Neural cell (in vitro differentiated cells): ENCODE data around the gene TRIO. TPM values are rescaled to one million over a fixed set of nuclear protein-coding genes. Genes with fewer than 3 reads are reported as not detected.

Experiments
- H2AFZ ChIP-seq: fragments of 200-600, 300-800 bp; sonication (generic), shearing (Covaris generic); 2 replicates; pipeline ENCODE4 v1.6.0; 2014; ENCODE audit warnings: low read depth, mild to moderate bottlenecking, antibody characterized with exemption, low read length, moderate library complexity
- H3F3A ChIP-seq: fragments of 200-600 bp; shearing (Covaris generic); 2 replicates; pipeline ENCODE4 v1.6.1; 2016; ENCODE audit warnings: mild to moderate bottlenecking, moderate library complexity, mixed read lengths, antibody characterized with exemption, low read length; ENCODE audit not compliant: insufficient read depth, poor library complexity, severe bottlenecking
- H3K27ac ChIP-seq: fragments of 200-600, 300-800 bp; sonication (generic), shearing (Covaris generic); 2 replicates; pipeline ENCODE4 v1.5.1; 2014; ENCODE audit warnings: mild to moderate bottlenecking, low read length, moderate library complexity
- H3K27me3 ChIP-seq: fragments of 300-800, 200-600 bp; sonication (generic), shearing (Covaris generic); 2 replicates; pipeline ENCODE4 v1.6.0; 2014; ENCODE audit warnings: mild to moderate bottlenecking, low read depth, low read length, moderate library complexity; ENCODE audit not compliant: insufficient read depth
- H3K36me3 ChIP-seq: fragments of 300-800, 200-600 bp; sonication (generic), shearing (Covaris generic); 2 replicates; pipeline ENCODE4 v1.5.1; 2014; ENCODE audit warnings: mild to moderate bottlenecking, antibody characterized with exemption, low read length, moderate library complexity; ENCODE audit not compliant: insufficient read depth
- H3K4me2 ChIP-seq: fragments of 300-800, 200-600 bp; sonication (generic), shearing (Covaris generic); 2 replicates; pipeline ENCODE4 v1.6.0; 2014; ENCODE audit warnings: mild to moderate bottlenecking, low read length
- H3K4me3 ChIP-seq: fragments of 300-800, 200-600 bp; sonication (generic), shearing (Covaris generic); 2 replicates; pipeline ENCODE4 v1.5.1; 2014; ENCODE audit warnings: mild to moderate bottlenecking, low read length, moderate library complexity
- H3K79me2 ChIP-seq: fragments of 200-600 bp; shearing (Covaris generic); replicated peaks from 2 replicates; pipeline ENCODE4 v1.6.0; 2014; ENCODE audit warnings: mild to moderate bottlenecking, low read length, moderate library complexity; ENCODE audit not compliant: insufficient read depth
- H3K9ac ChIP-seq: fragments of 300-800, 200-600 bp; sonication (generic), shearing (Covaris generic); 2 replicates; pipeline ENCODE4 v1.6.1; 2016; ENCODE audit warnings: mild to moderate bottlenecking, low read length, mixed read lengths
- H3K9me2 ChIP-seq: fragments of 200-600 bp; shearing (Covaris generic); 2 replicates; pipeline ENCODE4 v1.6.1; 2016; ENCODE audit warnings: mild to moderate bottlenecking, low read length, mixed read lengths; ENCODE audit not compliant: insufficient read depth
- H3K9me3 ChIP-seq: fragments of 200-600, 300-800 bp; sonication (generic), shearing (Covaris generic); 2 replicates; pipeline ENCODE4 v1.6.1; 2016; ENCODE audit warnings: mild to moderate bottlenecking, mixed run types, low read length, moderate library complexity, mixed read lengths
- H4K20me1 ChIP-seq: fragments of 200-600 bp; shearing (Covaris generic); 2 replicates; pipeline ENCODE4 v1.6.1; 2016; ENCODE audit warnings: mild to moderate bottlenecking, mixed run types; ENCODE audit not compliant: insufficient read depth
- CTCF ChIP-seq: fragments of 450-650 bp; IDR thresholded peaks from 2 replicates; pipeline ENCODE4 v1.5.1; 2014; ENCODE audit warnings: antibody characterized with exemption, mild to moderate bottlenecking, moderate library complexity; ENCODE audit not compliant: poor library complexity, severe bottlenecking
- EP300 ChIP-seq: fragments of 450-650 bp; conservative IDR thresholded peaks from 2 replicates; pipeline ENCODE4 v1.6.1; 2014; ENCODE audit warnings: antibody characterized with exemption, mild to moderate bottlenecking, moderate library complexity; ENCODE audit not compliant: poor library complexity, severe bottlenecking
- EZH2 ChIP-seq: fragments of 200-600, 300-800 bp; shearing (Covaris generic), sonication (generic); IDR thresholded peaks from 2 replicates; pipeline ENCODE4 v1.6.1; 2014; ENCODE audit warnings: antibody characterized with exemption, low read length, borderline replicate concordance, mild to moderate bottlenecking; ENCODE audit not compliant: insufficient read depth, poor library complexity, severe bottlenecking
- MXI1 ChIP-seq: fragments of 450-650 bp; conservative IDR thresholded peaks from 2 replicates; pipeline ENCODE4 v1.6.1; 2014; ENCODE audit warnings: antibody characterized with exemption, mild to moderate bottlenecking; ENCODE audit not compliant: poor library complexity, severe bottlenecking
- POLR2AphosphoS5 ChIP-seq: IDR thresholded peaks from 2 replicates; pipeline ENCODE4 v1.6.1; 2012
- RAD21 ChIP-seq: fragments of 450-650 bp; conservative IDR thresholded peaks from 2 replicates; pipeline ENCODE4 v1.6.1; 2014; ENCODE audit warnings: antibody characterized with exemption, mild to moderate bottlenecking, moderate library complexity
- REST ChIP-seq: IDR thresholded peaks from 2 replicates; pipeline ENCODE4 v1.6.1; 2012; ENCODE audit warnings: borderline replicate concordance
- SMC3 ChIP-seq: fragments of 450-650 bp; conservative IDR thresholded peaks from 2 replicates; pipeline ENCODE4 v1.6.1; 2014; ENCODE audit warnings: antibody characterized with exemption, mild to moderate bottlenecking, moderate library complexity; ENCODE audit not compliant: poor library complexity
- TAF1 ChIP-seq: IDR thresholded peaks from 2 replicates; pipeline ENCODE4 v1.6.1; 2012; ENCODE audit warnings: low read depth
- polyA plus RNA-seq: library from polyadenylated mRNA; depleted of rRNA; stranded (reverse); fragments of >200 nt; gene quantifications from 2 replicates; pipeline ENCODE4 v1.2.3, GENCODE V29; 2014

The TRIO gene
- polyA plus RNA-seq, 1 donor from 2014 or later = 168 TPM

GRCh38 chr5:14238272-14238671 lies 95.1 kb downstream of the TRIO start:
- no peaks in the 10 kb centered on the region for H3K27me3 ChIP-seq
- H3K4me2 ChIP-seq = no peak overlapping the region
- no peak overlapping the region for H3K27ac ChIP-seq
- no peaks in the 10 kb centered on the region for H3F3A ChIP-seq
- no peak overlapping the region for H3K9ac ChIP-seq
- no peaks in the 10 kb centered on the region for H3K9me2 ChIP-seq
- H3K9me3 ChIP-seq = no peaks in the 10 kb centered on the region
- H2AFZ ChIP-seq = no peak overlapping the region
- H3K4me3 ChIP-seq = no peak overlapping the region
- no peaks in the 10 kb centered on the region for H4K20me1 ChIP-seq
- H3K79me2 ChIP-seq = peaks cover 96% of the 10 kb centered on the region
- TF ChIP-seq RAD21 (no peak), TAF1 (no peak), REST (no peak), SMC3 (no peak), EP300 (no peak), POLR2AphosphoS5 (no peak), EZH2 (no peak), CTCF (no peak), MXI1 (no peak)
- no peaks in the 10 kb centered on the region for H3K36me3 ChIP-seq

GRCh38 chr5:14239404-14239803 lies 96.3 kb downstream of the TRIO start:
- Histone ChIP-seq H2AFZ (no peak overlapping the region), H3K9me3 (no peaks in the 10 kb centered on the region), H3K9ac (no peak overlapping the region), H3K27me3 (no peaks in the 10 kb centered on the region), H3K9me2 (no peaks in the 10 kb centered on the region), H3K4me3 (no peak overlapping the region), H3K27ac (no peak overlapping the region), H3K79me2 (peaks cover 96% of the 10 kb centered on the region), H3K36me3 (no peaks in the 10 kb centered on the region), H3K4me2 (no peak overlapping the region), H4K20me1 (no peaks in the 10 kb centered on the region), H3F3A (no peaks in the 10 kb centered on the region)
- TF ChIP-seq RAD21 (no peak), CTCF (no peak), MXI1 (no peak), EP300 (no peak), SMC3 (no peak), REST (no peak), POLR2AphosphoS5 (no peak)
